Measurements from ENCODE around the gene RETN.

The RETN gene

DNA sequence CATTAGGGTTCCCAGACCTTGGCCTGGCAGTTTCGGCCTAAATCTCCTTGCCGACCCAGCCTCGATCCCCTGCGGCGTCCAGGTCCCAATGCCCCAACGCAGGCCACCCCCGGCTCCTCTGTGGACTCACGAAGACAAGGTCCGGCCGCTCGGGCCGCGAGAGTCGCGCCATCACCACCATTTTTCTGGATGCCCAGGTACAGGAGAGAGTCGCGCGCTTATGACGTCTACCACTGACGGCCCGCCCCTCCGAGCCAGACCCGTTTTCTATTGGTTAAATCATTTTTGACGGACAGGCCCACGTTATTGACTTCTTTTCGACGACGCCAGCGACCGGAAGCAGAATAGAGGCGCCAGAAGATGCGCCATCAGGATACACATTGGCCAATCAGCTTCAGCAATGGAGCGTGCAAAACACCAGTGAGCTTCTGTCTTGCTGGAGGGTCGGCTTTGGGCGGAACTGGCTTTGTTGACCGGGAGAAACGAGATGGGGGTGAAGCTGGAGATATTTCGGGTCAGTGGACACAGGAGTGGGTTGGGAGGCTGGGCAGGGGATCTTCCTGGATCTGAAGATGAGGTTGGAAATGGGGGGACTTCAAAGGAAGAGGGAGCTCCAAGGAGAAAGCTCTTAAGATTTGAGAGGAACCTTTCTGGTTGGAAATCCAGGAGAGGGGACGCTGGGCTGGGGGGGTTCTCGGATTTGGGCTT, 39.3 kb upstream of the RETN start, which contains the start of the genes PET100 and XAB2:
Gene PET100 (plus strand): TSS at position 447 of the 708 bp plus-strand sequence. CDS start 41 bp downstream, at position 488.
Gene XAB2 (minus strand): TSS at position 199 of the 708 bp plus-strand sequence. CDS start 18 bp downstream, at position 181.
- H3K9me3 ChIP-seq (ENCODE audit: low read length): no peaks in the 10 kb centered on the region
- H3K27me3 ChIP-seq (ENCODE audit: control insufficient read depth in 1 of 2, insufficient read depth in 2 of 2, low read length in 2 of 2): no peaks in the 10 kb centered on the region
- H3K4me3 ChIP-seq (ENCODE audit: low read depth in 1 of 2, low read length in 2 of 2): peak within 1 kb of the TSS; percentile 81 to 100
- peak within 1 kb of the TSS; percentile 79 for H3K27ac ChIP-seq (ENCODE audit: low read depth, low read length)
- H3K9ac ChIP-seq (ENCODE audit: low read length): peak within 1 kb of the TSS; percentile 99
- H3K36me3 ChIP-seq (ENCODE audit: insufficient read depth, low read length): peaks cover 22% of the 10 kb centered on the region
- peaks cover 29% of the 10 kb centered on the region for H3K4me1 ChIP-seq (ENCODE audit: insufficient read depth, low read length)

DNA sequence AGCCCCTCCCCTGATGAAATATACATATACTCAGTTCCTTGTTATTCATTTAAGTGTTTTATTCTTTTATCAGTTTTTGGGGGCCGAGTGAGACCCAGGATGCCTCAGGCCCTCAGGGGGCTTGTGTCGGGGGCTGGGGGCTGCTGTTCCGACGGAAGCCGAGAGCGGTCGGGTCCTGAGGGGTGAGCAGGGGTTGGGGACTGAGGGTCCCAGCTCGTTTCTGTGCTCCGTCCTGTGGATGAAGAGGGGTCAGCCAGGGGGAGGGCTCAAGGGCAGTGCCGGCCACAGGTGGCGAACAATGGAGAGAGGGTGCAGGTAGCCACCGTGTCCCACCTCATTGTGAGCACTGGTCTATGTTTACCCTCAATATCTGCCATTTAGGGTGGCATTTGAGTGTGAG, 37.3 kb upstream of the RETN start:
- H3K4me3 ChIP-seq (ENCODE audit: low read depth in 1 of 2, low read length in 2 of 2): no peak overlapping the region
- peaks cover 29% of the 10 kb centered on the region for H3K4me1 ChIP-seq (ENCODE audit: insufficient read depth, low read length)
- H3K27me3 ChIP-seq (ENCODE audit: control insufficient read depth in 1 of 2, insufficient read depth in 2 of 2, low read length in 2 of 2): peaks cover 0 to 11% of the 10 kb centered on the region in 2 donors
- H3K27ac ChIP-seq (ENCODE audit: low read depth, low read length): no peak overlapping the region
- H3K9me3 ChIP-seq (ENCODE audit: low read length): no peaks in the 10 kb centered on the region
- peaks cover 9% of the 10 kb centered on the region for H3K36me3 ChIP-seq (ENCODE audit: insufficient read depth, low read length)
- H3K9ac ChIP-seq (ENCODE audit: low read length): no peak overlapping the region

DNA sequence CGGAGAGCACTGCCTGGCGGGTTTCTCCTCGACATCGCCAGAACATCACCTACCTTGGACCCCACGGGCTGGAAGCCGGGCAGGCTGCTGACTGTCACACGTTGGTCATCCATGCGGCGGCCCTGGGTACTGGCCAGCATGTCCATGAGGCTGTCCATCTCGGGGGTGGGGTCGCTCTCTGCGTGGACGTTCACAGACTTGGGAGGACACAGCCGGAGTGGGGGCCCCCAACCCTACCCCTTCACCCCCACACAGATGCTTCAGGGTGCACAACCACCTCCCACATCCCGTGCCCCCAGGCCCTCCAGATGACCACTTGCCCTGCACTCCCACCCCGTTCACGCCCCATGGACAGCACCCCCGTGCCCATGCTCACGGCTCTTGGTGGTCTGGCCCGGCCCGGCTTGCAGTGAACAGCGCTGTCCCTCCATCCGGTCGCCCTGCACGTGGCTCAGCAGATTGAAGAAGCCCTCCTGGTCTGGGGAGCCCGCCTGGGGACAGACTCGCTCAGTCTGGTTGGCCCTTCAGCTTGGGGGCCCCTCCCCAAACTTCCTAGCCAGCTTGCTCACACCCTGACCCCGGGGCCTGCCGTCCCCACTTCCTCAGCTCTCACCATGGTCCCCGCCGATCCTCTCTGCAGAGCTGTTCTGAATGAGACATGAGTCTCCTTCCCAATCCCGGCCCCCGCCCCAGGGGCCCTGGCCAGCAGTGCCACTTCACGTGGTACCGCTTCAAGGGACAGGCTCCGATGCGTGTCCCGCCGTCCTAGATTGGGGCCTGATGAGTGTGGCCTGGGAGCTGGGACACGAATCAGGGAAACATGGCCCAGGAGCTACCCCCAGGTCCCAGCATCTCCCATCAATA, 36.3 kb upstream of the RETN start:
- H3K9ac ChIP-seq (ENCODE audit: low read length): no peak overlapping the region
- H3K9me3 ChIP-seq (ENCODE audit: low read length): no peaks in the 10 kb centered on the region
- H3K27me3 ChIP-seq (ENCODE audit: control insufficient read depth in 1 of 2, insufficient read depth in 2 of 2, low read length in 2 of 2): peaks cover 0 to 18% of the 10 kb centered on the region in 2 donors
- peaks cover 24% of the 10 kb centered on the region for H3K4me1 ChIP-seq (ENCODE audit: insufficient read depth, low read length)
- peaks cover 3% of the 10 kb centered on the region for H3K36me3 ChIP-seq (ENCODE audit: insufficient read depth, low read length)
- H3K4me3 ChIP-seq (ENCODE audit: low read depth in 1 of 2, low read length in 2 of 2): no peak overlapping the region
- no peak overlapping the region for H3K27ac ChIP-seq (ENCODE audit: low read depth, low read length)

DNA sequence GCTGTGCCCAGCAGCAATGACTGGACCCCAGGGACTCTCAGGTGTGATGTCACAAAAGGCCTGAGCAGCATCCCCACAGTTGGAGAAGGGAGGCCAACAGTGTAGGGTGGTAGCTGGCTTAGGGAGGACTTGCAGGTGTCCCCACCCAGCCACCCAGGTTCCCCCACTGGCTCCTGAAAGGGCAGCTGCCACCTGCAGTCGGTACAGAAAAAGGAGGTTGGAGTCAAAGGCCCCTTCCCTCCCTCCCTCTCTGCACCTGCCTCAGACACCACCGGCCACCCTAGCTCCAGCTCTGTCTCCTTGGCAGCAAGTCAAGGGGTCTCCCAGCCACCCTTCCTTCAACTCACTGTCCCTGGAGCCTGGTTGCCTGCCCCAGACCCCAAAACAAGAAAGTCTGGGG, 35.2 kb upstream of the RETN start, which contains the start of gene PCP2:
Gene PCP2 (minus strand): TSS at position 22 of the 400 bp plus-strand sequence. CDS start 262 bp downstream, outside the sequence.
- no peak within 1 kb of the TSS for H3K4me3 ChIP-seq (ENCODE audit: low read depth in 1 of 2, low read length in 2 of 2)
- H3K27ac ChIP-seq (ENCODE audit: low read depth, low read length): no peak within 1 kb of the TSS
- H3K27me3 ChIP-seq (ENCODE audit: control insufficient read depth in 1 of 2, insufficient read depth in 2 of 2, low read length in 2 of 2): peaks cover 0 to 26% of the 10 kb centered on the region in 2 donors
- peaks cover 3% of the 10 kb centered on the region for H3K36me3 ChIP-seq (ENCODE audit: insufficient read depth, low read length)
- H3K4me1 ChIP-seq (ENCODE audit: insufficient read depth, low read length): peaks cover 12% of the 10 kb centered on the region
- no peaks in the 10 kb centered on the region for H3K9me3 ChIP-seq (ENCODE audit: low read length)
- no peak within 1 kb of the TSS for H3K9ac ChIP-seq (ENCODE audit: low read length)

DNA sequence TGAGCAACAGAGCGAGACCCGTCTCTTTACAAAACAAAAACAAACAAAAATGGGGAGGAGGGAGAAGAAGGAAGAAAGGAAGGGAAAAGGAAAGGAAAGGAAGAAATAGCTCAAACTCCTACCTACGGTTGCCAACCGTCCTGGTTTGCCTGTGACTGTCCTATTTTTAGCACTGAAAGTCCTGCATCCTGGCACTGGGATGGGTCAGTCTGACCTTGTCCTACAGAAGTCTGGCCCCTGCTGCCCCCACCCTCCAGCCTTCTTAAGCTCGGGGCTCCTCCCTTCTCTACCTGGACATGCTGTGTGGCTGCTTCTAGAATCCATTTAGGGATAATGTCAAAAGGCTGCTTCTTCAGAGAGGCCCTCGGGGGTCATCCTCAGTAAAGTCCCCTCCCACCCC, 33.2 kb upstream of the RETN start:
- no peak overlapping the region for H3K9ac ChIP-seq (ENCODE audit: low read length)
- no peak overlapping the region for H3K4me3 ChIP-seq (ENCODE audit: low read depth in 1 of 2, low read length in 2 of 2)
- peaks cover 3% of the 10 kb centered on the region for H3K36me3 ChIP-seq (ENCODE audit: insufficient read depth, low read length)
- H3K9me3 ChIP-seq (ENCODE audit: low read length): no peaks in the 10 kb centered on the region
- peaks cover 8 to 38% of the 10 kb centered on the region in 2 donors for H3K27me3 ChIP-seq (ENCODE audit: control insufficient read depth in 1 of 2, insufficient read depth in 2 of 2, low read length in 2 of 2)
- peaks cover 4% of the 10 kb centered on the region for H3K4me1 ChIP-seq (ENCODE audit: insufficient read depth, low read length)
- no peak overlapping the region for H3K27ac ChIP-seq (ENCODE audit: low read depth, low read length)

DNA sequence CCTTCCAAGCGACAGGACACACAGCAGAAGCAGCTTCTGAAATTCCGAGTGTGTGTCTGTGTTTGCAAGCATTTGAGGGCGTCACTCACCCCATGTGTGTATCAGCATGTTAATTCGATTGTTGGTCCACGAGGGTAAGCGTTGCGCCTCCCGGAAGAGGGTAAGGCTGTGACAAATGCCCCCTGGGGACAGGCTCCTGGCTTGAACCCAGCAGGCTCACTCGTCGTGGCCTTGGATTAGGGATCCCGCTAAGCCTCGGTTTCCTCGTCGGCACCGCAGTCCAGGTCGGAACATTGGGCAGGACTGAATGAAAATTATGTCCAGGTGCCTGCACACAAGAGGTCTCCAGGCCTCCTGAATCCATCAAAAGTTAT, 32.5 kb upstream of the RETN start:
- H3K4me3 ChIP-seq (ENCODE audit: low read depth in 1 of 2, low read length in 2 of 2): no peak overlapping the region

DNA sequence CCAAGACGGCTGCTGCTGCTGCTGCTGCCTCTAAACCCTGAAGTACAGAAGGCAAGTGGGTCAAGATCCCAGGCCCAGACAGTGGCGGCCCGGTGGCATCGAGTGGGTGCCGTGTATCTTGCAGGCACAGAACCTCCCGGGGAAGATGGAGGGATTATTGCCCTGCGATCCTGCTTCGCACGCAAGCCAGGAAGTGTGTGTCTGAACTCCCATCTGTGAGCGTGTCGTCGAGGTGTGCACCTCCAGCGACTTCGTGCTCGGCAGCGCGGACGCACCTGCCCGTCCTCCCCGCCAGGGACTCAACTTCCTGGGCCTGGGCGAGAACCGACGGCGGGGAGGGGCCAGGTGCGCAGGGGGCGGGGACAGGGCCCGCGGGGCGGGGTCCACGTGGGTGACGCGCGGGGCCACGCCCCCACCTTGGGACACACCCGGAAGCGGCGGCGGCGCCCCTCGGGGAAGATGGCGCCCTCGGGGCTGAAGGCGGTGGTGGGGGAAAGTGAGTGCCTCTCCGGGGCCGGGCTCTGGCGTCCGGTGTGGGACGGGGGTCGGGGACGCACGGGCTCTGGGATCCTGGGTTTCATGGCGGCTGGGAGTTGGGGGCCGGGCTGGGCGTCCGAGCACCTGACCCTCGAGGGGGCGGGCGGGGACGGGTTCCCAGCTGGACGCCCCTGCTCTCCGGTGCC, 32.0 kb upstream of the RETN start, which contains the start of gene STXBP2:
Gene STXBP2 (plus strand): TSS at position 420 of the 683 bp plus-strand sequence. CDS start 40 bp downstream, at position 460.
- Histone ChIP-seq H3K9ac (ENCODE audit: low read length) (no peak within 1 kb of the TSS), H3K4me1 (ENCODE audit: insufficient read depth, low read length) (no peaks in the 10 kb centered on the region)

More for the DNA sequence above, 32.5 kb upstream of the RETN start:
- H3K27me3 ChIP-seq (ENCODE audit: control insufficient read depth in 1 of 2, insufficient read depth in 2 of 2, low read length in 2 of 2): peaks cover 8 to 38% of the 10 kb centered on the region in 2 donors
- H3K36me3 ChIP-seq (ENCODE audit: insufficient read depth, low read length): peaks cover 3% of the 10 kb centered on the region
- H3K27ac ChIP-seq (ENCODE audit: low read depth, low read length): no peak overlapping the region
- H3K9me3 ChIP-seq (ENCODE audit: low read length): no peaks in the 10 kb centered on the region
- H3K4me1 ChIP-seq (ENCODE audit: insufficient read depth, low read length): no peaks in the 10 kb centered on the region
- no peak overlapping the region for H3K9ac ChIP-seq (ENCODE audit: low read length)

DNA sequence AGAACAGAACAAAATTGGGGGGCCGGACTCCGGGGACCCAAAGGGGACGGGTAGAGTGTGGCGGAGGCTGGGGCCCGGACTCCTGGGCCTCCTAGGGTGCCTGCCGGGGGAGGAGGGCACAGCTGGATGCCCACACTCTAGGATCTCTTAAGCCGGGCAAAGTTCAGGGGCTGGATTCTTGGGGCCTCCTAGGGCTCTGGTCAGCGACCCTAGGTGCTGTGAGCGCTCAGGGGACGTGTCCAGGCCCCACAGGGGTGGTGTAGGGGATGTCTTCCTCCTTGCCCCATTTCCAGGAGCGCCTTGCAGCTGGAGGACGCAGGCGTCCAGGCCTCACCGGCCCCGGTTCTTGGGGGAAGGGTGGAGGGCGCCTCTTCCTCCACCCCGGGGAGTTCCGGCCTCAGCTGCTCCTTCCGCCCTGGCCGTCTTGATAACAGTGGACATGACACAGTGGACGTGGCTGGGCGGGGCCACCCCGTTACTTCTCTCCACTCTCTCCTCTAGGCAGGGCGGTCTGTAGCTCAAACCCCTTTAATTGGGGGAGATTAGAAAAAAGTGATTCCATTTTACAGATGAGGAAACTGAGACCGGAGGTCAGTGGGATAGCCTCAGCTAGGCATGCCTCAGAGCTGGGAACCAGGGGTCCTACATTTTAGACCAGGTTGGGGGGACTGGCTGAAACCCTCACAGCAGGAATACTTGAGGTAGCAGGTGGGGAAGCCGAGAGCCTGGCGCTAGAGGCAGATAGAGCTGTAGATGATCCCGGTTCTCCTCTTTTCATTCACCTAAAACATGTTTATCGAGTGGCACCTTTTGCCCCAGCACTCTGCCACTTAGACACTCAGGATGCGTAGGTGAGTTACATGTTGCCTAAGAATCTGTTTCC, 31.2 kb upstream of the RETN start:
- Histone ChIP-seq H3K36me3 (ENCODE audit: insufficient read depth, low read length) (no peaks in the 10 kb centered on the region), H3K4me1 (ENCODE audit: insufficient read depth, low read length) (no peaks in the 10 kb centered on the region), H3K9me3 (ENCODE audit: low read length) (no peaks in the 10 kb centered on the region), H3K27ac (ENCODE audit: low read depth, low read length) (no peak overlapping the region), H3K27me3 (ENCODE audit: control insufficient read depth in 1 of 2, insufficient read depth in 2 of 2, low read length in 2 of 2) (peaks cover 8 to 38% of the 10 kb centered on the region in 2 donors), H3K4me3 (ENCODE audit: low read depth in 1 of 2, low read length in 2 of 2) (no peak overlapping the region), H3K9ac (ENCODE audit: low read length) (no peak overlapping the region)

More for the DNA sequence above, 32.0 kb upstream of the RETN start, which contains the start of gene STXBP2:
- H3K27ac ChIP-seq (ENCODE audit: low read depth, low read length): peak within 1 kb of the TSS; percentile 23
- peaks cover 8 to 38% of the 10 kb centered on the region in 2 donors for H3K27me3 ChIP-seq (ENCODE audit: control insufficient read depth in 1 of 2, insufficient read depth in 2 of 2, low read length in 2 of 2)
- H3K4me3 ChIP-seq (ENCODE audit: low read depth in 1 of 2, low read length in 2 of 2): no peak within 1 kb of the TSS
- peaks cover under 1% of the 10 kb centered on the region for H3K36me3 ChIP-seq (ENCODE audit: insufficient read depth, low read length)
- no peaks in the 10 kb centered on the region for H3K9me3 ChIP-seq (ENCODE audit: low read length)

DNA sequence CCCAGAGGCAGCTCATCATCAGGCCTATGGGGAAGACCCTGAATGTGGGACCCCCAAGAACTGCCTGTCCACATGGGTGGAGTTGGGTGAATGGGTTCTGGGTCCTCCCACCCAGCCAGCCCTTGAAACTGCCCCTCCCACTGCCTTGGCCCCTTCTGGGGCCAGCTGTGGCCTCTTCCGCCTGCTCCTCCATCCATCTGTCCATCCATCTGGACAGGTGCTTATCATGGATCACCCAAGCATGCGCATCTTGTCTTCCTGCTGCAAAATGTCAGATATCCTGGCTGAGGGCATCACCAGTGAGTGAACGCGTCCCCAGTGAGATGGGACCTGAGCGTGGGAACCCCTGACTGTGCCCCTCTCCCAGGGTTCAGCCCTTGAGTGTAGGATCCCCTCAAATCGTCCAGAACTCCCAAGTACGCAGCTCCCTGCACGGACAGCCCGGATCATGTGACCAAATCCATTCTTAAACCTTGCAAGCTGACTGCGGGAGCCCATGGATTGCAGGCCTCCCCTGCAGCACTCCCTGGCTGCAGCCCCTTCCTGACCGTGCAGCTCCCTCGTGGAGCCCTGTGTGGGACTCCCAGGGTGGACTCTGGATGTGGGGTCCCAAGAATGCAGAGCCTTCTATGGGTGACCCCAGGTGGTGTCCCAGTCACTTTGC, 29.9 kb upstream of the RETN start:
- peaks cover 8 to 49% of the 10 kb centered on the region in 2 donors for H3K27me3 ChIP-seq (ENCODE audit: control insufficient read depth in 1 of 2, insufficient read depth in 2 of 2, low read length in 2 of 2)
- no peaks in the 10 kb centered on the region for H3K36me3 ChIP-seq (ENCODE audit: insufficient read depth, low read length)
- H3K9ac ChIP-seq (ENCODE audit: low read length): no peak overlapping the region
- H3K4me3 ChIP-seq (ENCODE audit: low read depth in 1 of 2, low read length in 2 of 2): no peak overlapping the region
- no peak overlapping the region for H3K27ac ChIP-seq (ENCODE audit: low read depth, low read length)
- H3K9me3 ChIP-seq (ENCODE audit: low read length): no peaks in the 10 kb centered on the region
- H3K4me1 ChIP-seq (ENCODE audit: insufficient read depth, low read length): no peaks in the 10 kb centered on the region

DNA sequence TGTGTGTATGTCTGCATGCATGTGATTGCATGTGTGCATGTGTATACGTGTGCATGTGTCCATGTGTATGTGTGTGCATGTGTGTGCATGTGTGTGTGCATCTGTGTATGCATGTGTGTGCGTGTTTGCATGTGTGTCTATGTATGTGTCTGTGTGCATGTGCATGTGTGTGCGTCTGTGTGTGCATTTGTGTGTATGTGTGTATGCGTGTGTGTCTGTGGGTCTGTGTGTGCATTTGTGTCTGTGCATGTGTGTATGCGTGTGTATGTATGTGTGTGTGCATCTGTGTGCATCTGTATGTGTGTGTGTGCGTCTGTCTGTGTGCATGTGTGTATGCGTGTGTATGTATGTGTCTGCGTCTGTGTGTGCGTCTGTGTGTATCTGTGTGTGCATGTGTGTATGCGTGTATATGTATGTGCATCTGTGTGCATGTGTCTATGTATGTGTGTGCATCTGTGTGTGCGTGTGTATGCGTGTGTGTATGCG, 28.9 kb upstream of the RETN start:
- H3K9me3 ChIP-seq (ENCODE audit: low read length): no peaks in the 10 kb centered on the region
- H3K9ac ChIP-seq (ENCODE audit: low read length): no peak overlapping the region
- H3K4me1 ChIP-seq (ENCODE audit: insufficient read depth, low read length): no peaks in the 10 kb centered on the region
- no peak overlapping the region for H3K4me3 ChIP-seq (ENCODE audit: low read depth in 1 of 2, low read length in 2 of 2)
- H3K27ac ChIP-seq (ENCODE audit: low read depth, low read length): no peak overlapping the region
- no peaks in the 10 kb centered on the region for H3K36me3 ChIP-seq (ENCODE audit: insufficient read depth, low read length)
- peaks cover 8 to 56% of the 10 kb centered on the region in 2 donors for H3K27me3 ChIP-seq (ENCODE audit: control insufficient read depth in 1 of 2, insufficient read depth in 2 of 2, low read length in 2 of 2)

Measured in muscle layer of colon (tissue), 2 donors.